ENCODE measurements around the gene UFD1. TPM values are rescaled to one million over a fixed set of nuclear protein-coding genes. Genes with fewer than 3 reads are reported as not detected.

The UFD1 gene
- total RNA-seq, 1 experiment from 2014 or later: 74.4 TPM

DNA sequence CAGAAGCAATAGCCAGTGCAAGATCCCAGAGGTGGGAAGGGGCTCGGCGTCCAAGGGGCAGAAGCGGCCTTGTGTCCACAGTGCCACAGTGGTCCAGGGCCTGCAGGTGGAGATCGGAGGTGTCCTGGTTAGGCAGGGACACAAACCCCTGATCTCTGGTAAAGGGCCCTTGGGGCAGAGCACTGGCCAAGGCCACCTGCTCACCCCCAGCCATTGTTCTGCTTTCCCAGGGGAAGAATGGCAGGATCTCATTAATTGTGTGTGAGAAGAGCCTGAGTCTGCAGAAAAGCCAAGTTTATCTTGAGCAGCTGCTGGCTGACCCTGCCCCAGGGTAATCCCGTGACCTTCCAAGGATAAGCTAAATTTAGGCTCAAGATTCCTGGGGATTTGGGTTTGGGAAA, 48.3 kb upstream of the UFD1 start:
- H3K14ac ChIP-seq (ENCODE audit: insufficient read depth, low read length): no peak overlapping the region
- peaks cover 14% of the 10 kb centered on the region for H3K23me2 ChIP-seq (ENCODE audit: insufficient read length, low read depth, low read length, poor library complexity, severe bottlenecking)
- H3K36me3 Mint-ChIP-seq (ENCODE audit: insufficient read depth in 1 of 3, low read depth in 3 of 3): no peaks in the 10 kb centered on the region
- no peaks in the 10 kb centered on the region for H3K4me1 ChIP-seq (ENCODE audit: insufficient read depth, low read length)
- no peak overlapping the region for H3K4ac ChIP-seq (ENCODE audit: low read depth, low read length)
- no peak overlapping the region for H4K8ac ChIP-seq (replicated peaks; ENCODE audit: insufficient read length, low read depth, low read length)
- H3K9me3 Mint-ChIP-seq: no peaks in the 10 kb centered on the region
- TF ChIP-seq, protein P1, sequence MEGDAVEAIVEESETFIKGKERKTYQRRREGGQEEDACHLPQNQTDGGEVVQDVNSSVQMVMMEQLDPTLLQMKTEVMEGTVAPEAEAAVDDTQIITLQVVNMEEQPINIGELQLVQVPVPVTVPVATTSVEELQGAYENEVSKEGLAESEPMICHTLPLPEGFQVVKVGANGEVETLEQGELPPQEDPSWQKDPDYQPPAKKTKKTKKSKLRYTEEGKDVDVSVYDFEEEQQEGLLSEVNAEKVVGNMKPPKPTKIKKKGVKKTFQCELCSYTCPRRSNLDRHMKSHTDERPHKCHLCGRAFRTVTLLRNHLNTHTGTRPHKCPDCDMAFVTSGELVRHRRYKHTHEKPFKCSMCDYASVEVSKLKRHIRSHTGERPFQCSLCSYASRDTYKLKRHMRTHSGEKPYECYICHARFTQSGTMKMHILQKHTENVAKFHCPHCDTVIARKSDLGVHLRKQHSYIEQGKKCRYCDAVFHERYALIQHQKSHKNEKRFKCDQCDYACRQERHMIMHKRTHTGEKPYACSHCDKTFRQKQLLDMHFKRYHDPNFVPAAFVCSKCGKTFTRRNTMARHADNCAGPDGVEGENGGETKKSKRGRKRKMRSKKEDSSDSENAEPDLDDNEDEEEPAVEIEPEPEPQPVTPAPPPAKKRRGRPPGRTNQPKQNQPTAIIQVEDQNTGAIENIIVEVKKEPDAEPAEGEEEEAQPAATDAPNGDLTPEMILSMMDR (conservative IDR thresholded peaks at IDR 0.05): no peak
- no peak overlapping the region for H3K23ac ChIP-seq (ENCODE audit: insufficient read length, low read depth, low read length)
- no peak overlapping the region for H3K4me2 ChIP-seq (ENCODE audit: insufficient read depth, insufficient read length, low read length)
- H3K9me3 ChIP-seq (ENCODE audit: control insufficient read depth, low read depth, low read length): no peaks in the 10 kb centered on the region
- H2BK15ac ChIP-seq (ENCODE audit: low read depth, low read length): no peak overlapping the region
- peaks cover 63% of the 10 kb centered on the region for H3K27me3 Mint-ChIP-seq (ENCODE audit: low read depth)
- no peak overlapping the region for H3K9ac ChIP-seq (ENCODE audit: extremely low read depth, insufficient read length, low read length)
- no peak for DNase-seq
- no peak overlapping the region for H2BK12ac ChIP-seq (ENCODE audit: insufficient read length, low read depth, low read length)
- H4K91ac ChIP-seq (ENCODE audit: insufficient read length, low read depth, low read length): no peak overlapping the region
- no peaks in the 10 kb centered on the region for H4K20me1 ChIP-seq (ENCODE audit: control insufficient read depth, insufficient read depth, insufficient read length)
- peaks cover 4% of the 10 kb centered on the region; the same call in 1 of the 2 replicates for H3K27me3 ChIP-seq (ENCODE audit: insufficient read depth, low read length)
- H2AK5ac ChIP-seq (ENCODE audit: insufficient read length, low read length): no peak overlapping the region
- H3K27ac Mint-ChIP-seq: no peak overlapping the region
- no peak overlapping the region for H3K56ac ChIP-seq (ENCODE audit: insufficient read length, low read depth, low read length)
- H3K4me1 Mint-ChIP-seq: peaks cover 8 to 13% of the 10 kb centered on the region in 2 experiments; a peak in 3 of 4 replicates
- H4K5ac ChIP-seq (ENCODE audit: insufficient read length, low read depth, low read length): no peak overlapping the region
- H2BK20ac ChIP-seq (ENCODE audit: low read depth, low read length, poor library complexity, severe bottlenecking): no peak overlapping the region
- no peak overlapping the region for H3K4me3 Mint-ChIP-seq
- H3K79me2 ChIP-seq (ENCODE audit: insufficient read depth, low read length): no peaks in the 10 kb centered on the region
- no peaks in the 10 kb centered on the region for H3K79me1 ChIP-seq (ENCODE audit: insufficient read depth, low read depth, low read length, poor library complexity, severe bottlenecking)
- no peak overlapping the region for H2BK120ac ChIP-seq (ENCODE audit: low read depth, low read length, poor library complexity, severe bottlenecking)
- H2BK5ac ChIP-seq (ENCODE audit: insufficient read length, low read length): no peak overlapping the region
- H3K18ac ChIP-seq (ENCODE audit: insufficient read length, low read depth, low read length): no peak overlapping the region
- H2AFZ ChIP-seq (ENCODE audit: low read length): no peak overlapping the region
- no peak overlapping the region for H3T11ph ChIP-seq (ENCODE audit: low read length)
- WGBS (ENCODE audit: extremely low coverage, insufficient read length, low lambda C conversion rate): no CpG with 5 or more reads among the region's 5 CpGs
- H3K27ac ChIP-seq (ENCODE audit: insufficient read length, low read depth, low read length): no peak overlapping the region

All from H9 (cell line).